Thymus (tissue), 11 donors: ENCODE measurements around the gene ST3GAL5. TPM values are rescaled to one million over a fixed set of nuclear protein-coding genes. Genes with fewer than 3 reads are reported as not detected.

Source experiments
- DNase-seq, 9 donors: peaks; one replicate each; pipeline ENCODE4 v3.0.0-alpha.2; 2013; ENCODE audit warnings: low spot score in 9 of 9, low read depth in 6 of 9, missing footprints in 1 of 9
- H3K27ac ChIP-seq, 2 donors: one replicate each; pipeline ENCODE4 v1.5.1; 2013; ENCODE audit warnings: control low read depth in 1 of 2, low read depth in 1 of 2, low read length in 1 of 2, mild to moderate bottlenecking in 1 of 2, moderate library complexity in 1 of 2
- H3K27me3 ChIP-seq, 2 donors: one replicate each; pipeline ENCODE4 v1.5.1; 2013; ENCODE audit warnings: low read length in 1 of 2; ENCODE audit not compliant: control insufficient read depth in 2 of 2, insufficient read depth in 1 of 2
- H3K36me3 ChIP-seq, 2 donors: one replicate each; pipeline ENCODE4 v1.5.1; 2013; ENCODE audit warnings: low read length in 1 of 2, mild to moderate bottlenecking in 1 of 2, moderate library complexity in 1 of 2; ENCODE audit not compliant: control insufficient read depth in 2 of 2, insufficient read depth in 2 of 2
- H3K4me1 ChIP-seq, 2 donors: one replicate each; pipeline ENCODE4 v1.5.1; 2013; ENCODE audit warnings: low read length in 2 of 2; ENCODE audit not compliant: control insufficient read depth in 2 of 2, insufficient read depth in 2 of 2
- H3K4me3 ChIP-seq, 2 donors: one replicate each; pipeline ENCODE4 v1.5.1; 2013; ENCODE audit warnings: low read length in 2 of 2, control low read depth in 1 of 2, mild to moderate bottlenecking in 1 of 2
- H3K9me3 ChIP-seq, 2 donors: one replicate each; pipeline ENCODE4 v1.5.1; 2013; ENCODE audit warnings: low read length in 1 of 2, mild to moderate bottlenecking in 1 of 2; ENCODE audit not compliant: control insufficient read depth in 2 of 2, insufficient read depth in 1 of 2
- WGBS: extraction: QIAGEN DNeasy Blood & Tissue Kit; methylation state at CpG from one replicate; pipeline ENCODE4 v1.1.7; 2013; 5-methylcytosine and 5-hydroxymethylcytosine counted together
- polyA plus RNA-seq: library from polyadenylated mRNA; stranded (reverse); fragments of 200-250 nt; gene quantifications from one replicate; pipeline ENCODE4 v1.2.3, GENCODE V29; 2013
- total RNA-seq: library from RNA; stranded (reverse); fragments of 120-200 nt; gene quantifications from one replicate; pipeline ENCODE4 v1.2.4, GENCODE V29; 2013
- donor health status: healthy.

The ST3GAL5 gene
- total and polyA plus RNA-seq, 2 donors, result 35.4 to 39.2 TPM

GRCh38 chr2:85921659-85922058 is 32.9 kb upstream of the ST3GAL5 start:
- WGBS, result 51% methylated on average over 5 of the region's 5 CpGs
- DNase-seq, result peak in 8 of 9 donors; percentile 36 to 85 (median 67)
- peaks cover 16 to 48% of the 10 kb centered on the region in 2 donors for H3K4me1 ChIP-seq
- no peaks in the 10 kb centered on the region for H3K27me3 ChIP-seq
- no peak overlapping the region for H3K4me3 ChIP-seq
- H3K36me3 ChIP-seq, result no peaks in the 10 kb centered on the region
- H3K9me3 ChIP-seq, result no peaks in the 10 kb centered on the region
- H3K27ac ChIP-seq, result peak overlapping the region; percentile 1 to 94

DNA sequence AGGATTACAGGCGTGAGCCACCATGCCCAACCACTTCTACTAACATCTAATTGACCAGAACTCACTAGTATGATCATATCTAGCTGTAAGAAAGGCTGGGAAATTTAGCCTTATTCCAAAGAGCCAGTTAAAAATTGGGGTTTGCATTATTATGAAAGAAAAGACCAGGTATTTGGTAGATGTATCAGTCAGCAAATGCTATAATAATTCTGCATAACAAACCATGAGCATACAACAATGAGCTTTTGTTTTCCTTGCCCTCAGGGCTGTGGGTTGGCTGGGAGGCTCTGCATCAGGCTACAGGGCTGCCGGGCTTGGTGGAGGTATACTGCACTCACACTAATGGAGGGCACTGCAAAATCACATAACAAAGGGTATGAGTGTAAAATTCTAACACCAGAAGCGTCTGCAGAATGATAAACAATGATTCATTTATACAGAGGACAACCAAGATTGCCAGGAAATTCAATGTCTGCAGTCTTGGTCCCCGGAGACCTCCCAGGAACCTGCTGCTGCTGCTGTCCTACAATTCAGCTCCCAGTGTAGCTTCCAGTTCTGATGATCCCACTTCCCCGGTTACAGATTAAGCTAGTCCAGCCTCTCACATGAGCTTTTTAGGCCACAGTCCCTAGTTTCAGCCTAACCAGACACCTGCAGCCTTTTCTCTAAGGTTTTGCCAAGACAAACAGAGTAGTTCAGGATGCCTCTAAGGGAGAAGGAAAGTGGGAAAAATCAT is 32.2 kb upstream of the ST3GAL5 start:
- Histone ChIP-seq H3K27me3 (no peaks in the 10 kb centered on the region), H3K9me3 (no peaks in the 10 kb centered on the region), H3K4me3 (no peak overlapping the region), H3K27ac (peak overlapping the region in 1 of 2 donors; percentile 94), H3K36me3 (no peaks in the 10 kb centered on the region), H3K4me1 (peaks cover 16 to 48% of the 10 kb centered on the region in 2 donors)
- WGBS, result 96% methylated on average over 5 of the region's 5 CpGs
- DNase-seq, result peak in 1 of 9 donors; percentile 28

GRCh38 chr2:85917887-85918795 is 29.4 kb upstream of the ST3GAL5 start:
- Histone ChIP-seq H3K4me3 (no peak overlapping the region), H3K4me1 (peaks cover 9 to 27% of the 10 kb centered on the region in 2 donors), H3K36me3 (no peaks in the 10 kb centered on the region), H3K27ac (no peak overlapping the region), H3K9me3 (no peaks in the 10 kb centered on the region), H3K27me3 (no peaks in the 10 kb centered on the region)
- 98% methylated on average over 3 of the region's 3 CpGs for WGBS
- DNase-seq, result no peak

- no peaks in the 10 kb centered on the region for H3K36me3 ChIP-seq
- no peak for DNase-seq
- H3K4me3 ChIP-seq, result no peak overlapping the region
- H3K27ac ChIP-seq, result no peak overlapping the region
- 95% methylated on average over 3 of the region's 3 CpGs for WGBS
- H3K4me1 ChIP-seq, result peaks cover 0 to 12% of the 10 kb centered on the region in 2 donors
- no peaks in the 10 kb centered on the region for H3K9me3 ChIP-seq
- H3K27me3 ChIP-seq, result no peaks in the 10 kb centered on the region
Observed at GRCh38 chr2:85915606-85916303, 27.0 kb upstream of the ST3GAL5 start.

- WGBS, result 70% methylated on average over 2 of the region's 2 CpGs
- Histone ChIP-seq H3K27ac (no peak overlapping the region), H3K36me3 (no peaks in the 10 kb centered on the region)
Observed at GRCh38 chr2:85914922-85915321, 26.1 kb upstream of the ST3GAL5 start.

DNA sequence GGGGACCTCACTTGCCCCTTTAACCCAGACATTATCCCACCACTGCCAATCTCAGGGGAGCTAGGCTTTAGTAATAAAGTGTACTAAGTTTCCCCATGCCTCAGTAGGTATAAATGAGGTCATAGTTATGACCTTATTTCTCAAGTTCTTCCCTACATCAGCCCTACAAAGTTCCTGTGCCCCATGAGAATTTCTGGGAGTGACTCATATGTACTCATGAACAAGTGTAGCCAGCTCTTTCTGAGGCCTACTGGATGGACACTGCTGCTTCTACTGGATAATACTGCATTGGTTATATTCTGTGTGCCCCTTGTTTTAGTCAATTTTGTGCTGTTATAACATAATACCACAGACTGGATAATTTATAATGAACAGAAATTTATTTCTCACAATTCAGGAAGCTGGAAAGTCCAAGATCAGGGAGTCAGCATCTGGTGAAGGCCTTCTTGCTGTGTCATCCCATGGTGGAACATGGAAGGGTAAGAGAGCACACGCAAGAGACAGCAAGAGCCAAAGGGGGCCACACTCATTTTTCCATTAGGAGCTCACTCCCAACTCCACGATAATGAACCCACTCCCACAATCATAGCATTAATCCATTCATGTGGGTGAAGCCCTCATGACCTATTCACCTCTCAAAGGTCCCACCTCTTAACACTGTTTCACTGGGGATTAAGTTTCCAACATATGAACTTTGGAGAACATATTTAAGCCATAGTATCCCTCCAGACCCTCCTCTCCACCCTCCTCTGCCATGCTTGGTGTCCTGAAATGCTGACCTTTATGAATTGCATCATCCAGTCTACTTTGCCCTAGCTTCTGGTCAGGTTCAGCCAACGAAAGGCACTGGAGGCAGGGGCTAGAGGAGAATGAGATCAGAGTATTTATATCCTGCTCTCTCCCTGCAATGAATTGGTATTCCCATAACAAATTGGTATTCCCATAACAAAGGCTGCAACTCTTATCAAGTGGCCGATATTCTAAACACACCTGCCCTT is 25.4 kb upstream of the ST3GAL5 start:
- WGBS, result 88% methylated on average over 4 of the region's 4 CpGs
- Histone ChIP-seq H3K27me3 (no peaks in the 10 kb centered on the region), H3K4me3 (no peak overlapping the region), H3K4me1 (peaks cover 0 to 6% of the 10 kb centered on the region in 2 donors), H3K27ac (no peak overlapping the region), H3K9me3 (no peaks in the 10 kb centered on the region), H3K36me3 (no peaks in the 10 kb centered on the region)
- no peak for DNase-seq

More at GRCh38 chr2:85914922-85915321, 26.1 kb upstream of the ST3GAL5 start:
- DNase-seq, result no peak
- no peaks in the 10 kb centered on the region for H3K27me3 ChIP-seq
- H3K4me1 ChIP-seq, result peaks cover 0 to 6% of the 10 kb centered on the region in 2 donors
- H3K4me3 ChIP-seq, result no peak overlapping the region
- H3K9me3 ChIP-seq, result no peaks in the 10 kb centered on the region

DNA sequence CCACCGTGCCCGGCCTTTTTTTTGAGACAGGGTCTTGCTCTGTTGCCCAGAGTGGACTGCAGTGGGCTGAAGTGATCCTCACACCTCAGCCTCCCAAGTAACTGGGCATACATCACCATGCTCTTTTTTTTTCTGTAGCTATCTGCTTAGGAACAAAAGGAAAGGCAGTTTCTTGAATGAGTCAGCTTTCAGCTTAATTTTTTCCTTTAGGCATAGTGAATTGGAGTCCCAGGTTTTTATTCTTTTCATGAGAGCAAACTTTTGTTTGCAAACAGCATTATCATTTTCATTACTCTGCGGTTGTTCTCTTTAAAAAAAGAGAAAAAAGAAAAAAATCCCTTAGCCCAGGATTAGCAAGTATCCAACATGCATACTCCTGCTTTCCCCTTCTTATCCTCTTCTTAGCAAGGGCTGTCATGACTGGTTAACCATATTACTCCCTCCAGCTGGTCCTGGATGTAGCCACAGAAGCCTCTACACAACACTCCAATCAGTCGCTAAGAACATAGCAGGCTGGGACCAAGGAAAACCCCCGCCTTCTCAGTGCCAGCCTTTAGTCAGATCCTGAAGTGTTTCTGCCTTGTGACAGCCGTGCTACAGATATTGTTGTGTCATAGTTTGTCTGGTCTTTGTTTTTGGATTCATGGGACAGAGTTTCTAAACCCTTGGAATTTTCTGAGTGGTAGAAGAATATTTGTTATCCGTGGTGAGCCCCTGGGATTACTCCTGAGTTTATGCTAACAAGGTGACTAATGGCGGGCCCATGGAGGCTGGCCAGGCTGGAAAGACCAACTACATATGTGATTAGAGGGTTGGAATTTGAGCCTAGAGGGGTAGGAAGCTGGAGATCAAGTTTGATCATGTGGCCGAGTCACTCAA is 23.3 kb upstream of the ST3GAL5 start:
- no peak for DNase-seq
- peaks cover 0 to 10% of the 10 kb centered on the region in 2 donors for H3K4me1 ChIP-seq
- WGBS, result 88% methylated on average over 9 of the region's 9 CpGs

More for the DNA sequence above, 23.3 kb upstream of the ST3GAL5 start:
- H3K36me3 ChIP-seq, result no peaks in the 10 kb centered on the region
- no peaks in the 10 kb centered on the region for H3K9me3 ChIP-seq
- H3K4me3 ChIP-seq, result no peak overlapping the region
- H3K27me3 ChIP-seq, result no peaks in the 10 kb centered on the region
- H3K27ac ChIP-seq, result no peak overlapping the region
